ENCODE results near the gene ANKRD40CL.

Gene ANKRD40CL

GRCh38 chr17:50721194-50722010 lies 45.9 kb downstream of the ANKRD40CL start:
- peak overlapping the region; percentile 67 for H3K4me3 ChIP-seq (ENCODE audit: control insufficient read depth, low read depth, low read length)
- no peak for DNase-seq (ENCODE audit: low read depth)

GRCh38 chr17:50719924-50720794 lies 47.2 kb downstream of the ANKRD40CL start:
- H3K4me3 ChIP-seq (ENCODE audit: control insufficient read depth, low read depth, low read length) = peak overlapping the region; percentile 67
- DNase-seq (ENCODE audit: low read depth) = no peak
- TF ChIP-seq CTCF (IDR thresholded peaks at IDR 0.05; ENCODE audit: control insufficient read depth, insufficient read depth, low read depth, low read length, missing control alignments) = no peak

More at GRCh38 chr17:50721194-50722010, 45.9 kb downstream of the ANKRD40CL start:
- TF ChIP-seq CTCF (IDR thresholded peaks at IDR 0.05; ENCODE audit: control insufficient read depth, insufficient read depth, low read depth, low read length, missing control alignments) = no peak

GRCh38 chr17:50719144-50719923 lies 48.0 kb downstream of the ANKRD40CL start, which contains the start of gene LUC7L3:
Gene LUC7L3, plus strand, starts transcription at chr17:50719603. Its CDS starts 130 bp downstream, at chr17:50719733.
- DNase-seq (ENCODE audit: low read depth) = peak; percentile 61
- H3K4me3 ChIP-seq (ENCODE audit: control insufficient read depth, low read depth, low read length) = peak within 1 kb of the TSS; percentile 67
- no peak for TF ChIP-seq CTCF (IDR thresholded peaks at IDR 0.05; ENCODE audit: control insufficient read depth, insufficient read depth, low read depth, low read length, missing control alignments)

GRCh38 chr17:50715471-50715870 lies 51.8 kb downstream of the ANKRD40CL start:
- no peak for TF ChIP-seq CTCF (IDR thresholded peaks at IDR 0.05; ENCODE audit: control insufficient read depth, insufficient read depth, low read depth, low read length, missing control alignments)

GRCh38 chr17:50712641-50713040 lies 54.7 kb downstream of the ANKRD40CL start:
- H3K4me3 ChIP-seq (ENCODE audit: control insufficient read depth, low read depth, low read length) = no peak overlapping the region
- no peak for TF ChIP-seq CTCF (IDR thresholded peaks at IDR 0.05; ENCODE audit: control insufficient read depth, insufficient read depth, low read depth, low read length, missing control alignments)
- DNase-seq (ENCODE audit: low read depth) = no peak

More at GRCh38 chr17:50715471-50715870, 51.8 kb downstream of the ANKRD40CL start:
- H3K4me3 ChIP-seq (ENCODE audit: control insufficient read depth, low read depth, low read length) = no peak overlapping the region
- DNase-seq (ENCODE audit: low read depth) = no peak
